HepG2 (cell line): Measurements from ENCODE around the gene KRT73. TPM values are rescaled to one million over a fixed set of nuclear protein-coding genes. Genes with fewer than 3 reads are reported as not detected.

ENCODE experiments used
- ATAC-seq: fragments of 200-7000 bp; cut with Tn5 transposase; 3 replicates; pipeline ENCODE4 v1.9.1; 2020; ENCODE audit warnings: mild to moderate bottlenecking, moderate library complexity
- BruUV-seq: library from RNA; stranded (reverse); fragments of 400-500 nt; replicated peaks from 2 replicates; lab custom pipeline; 2021; lab: Mats Ljungman, UMichigan
- CTCF ChIA-PET: fragments of 300-600 bp; formaldehyde crosslinking; extraction: SDS; loops from one replicate; lab custom pipeline; 2021; ENCODE audit warnings: low total read pairs, inconsistent platforms, low intra/inter-chr PET ratio; lab: Yijun Ruan, JAX
- POLR2A ChIA-PET: fragments of 350-600 bp; sonication (Branson Sonifier 250); formaldehyde crosslinking; loops from one replicate; lab custom pipeline; 2020; ENCODE audit warnings: antibody characterized with exemption, inconsistent platforms; lab: Yijun Ruan, JAX
- DNase-seq: peaks from one replicate; pipeline ENCODE4 v3.0.0-alpha.2; 2015; ENCODE audit warnings: low spot score
- FAIRE-seq: peaks from 3 replicates; lab custom pipeline; 2011; peaks lifted over from hg19 to GRCh38; lab: Jason Lieb, UNC
- H2AFZ ChIP-seq: one replicate; pipeline ENCODE4 v1.6.1; 2011; ENCODE audit warnings: low read length, inconsistent platforms
- H3K27ac ChIP-seq: fragments of 300-600 bp; 3 replicates; pipeline ENCODE4 v1.8.0; 2011; ENCODE audit warnings: mixed run types, mild to moderate bottlenecking, mixed read lengths, low read length, inconsistent platforms; ENCODE audit not compliant: insufficient read depth; ENCODE audit errors: extremely low read length
- H3K27me3 ChIP-seq, 2 experiments: fragments of 200-600 bp in 1 of 2; 2 replicates in 1 of 2; 3 replicates in 1 of 2; pipeline versions ENCODE4 v1.6.0 to v1.8.0; 2011; ENCODE audit warnings: low read length in 2 of 2, mild to moderate bottlenecking in 2 of 2, moderate library complexity in 2 of 2, inconsistent platforms in 1 of 2; ENCODE audit not compliant: insufficient read depth in 2 of 2, control insufficient read depth in 1 of 2
- H3K36me3 ChIP-seq, 2 experiments: fragments of 200-600 bp in 1 of 2; replicated peaks in 1 of 2; 2 replicates in 1 of 2; 3 replicates in 1 of 2; pipeline versions ENCODE4 v1.5.1 to v1.8.0; 2011; ENCODE audit warnings: low read length in 2 of 2, inconsistent platforms in 1 of 2; ENCODE audit not compliant: insufficient read depth in 2 of 2, control insufficient read depth in 1 of 2
- H3K4me1 ChIP-seq: 2 replicates; pipeline ENCODE4 v1.5.1; 2012; ENCODE audit warnings: low read length, inconsistent platforms; ENCODE audit not compliant: insufficient read depth
- H3K4me2 ChIP-seq: 2 replicates; pipeline ENCODE4 v1.6.0; 2011; ENCODE audit warnings: low read depth, low read length, inconsistent platforms
- H3K4me3 ChIP-seq, 3 experiments: fragments of 200-600 bp in 1 of 3; sonication (generic), shearing (Covaris generic) in 1 of 3; replicated peaks in 1 of 3; 2 replicates each; pipeline ENCODE4 v1.5.1; 2011 to 2016; ENCODE audit warnings: low read length in 3 of 3, inconsistent platforms in 2 of 3, low read depth in 2 of 3, mild to moderate bottlenecking in 2 of 3, control low read depth in 1 of 3, mixed read lengths in 1 of 3; ENCODE audit not compliant: insufficient read depth in 1 of 3
- H3K79me2 ChIP-seq: one replicate; pipeline ENCODE4 v1.6.1; 2011; ENCODE audit warnings: low read length, inconsistent platforms; ENCODE audit not compliant: insufficient read depth
- H3K9ac ChIP-seq: 2 replicates; pipeline ENCODE4 v1.6.0; 2011; ENCODE audit warnings: mild to moderate bottlenecking, low read depth, low read length, inconsistent platforms; ENCODE audit not compliant: insufficient read depth
- H3K9me3 ChIP-seq: 2 replicates; pipeline ENCODE4 v1.5.1; 2012; ENCODE audit warnings: mild to moderate bottlenecking, low read length
- H4K20me1 ChIP-seq: 2 replicates; pipeline ENCODE4 v1.6.0; 2011; ENCODE audit warnings: inconsistent platforms, mild to moderate bottlenecking, low read length, moderate library complexity; ENCODE audit not compliant: insufficient read depth
- CBX1 ChIP-seq: IDR thresholded peaks from one replicate; pipeline ENCODE4 v1.6.1; 2016; ENCODE audit warnings: antibody characterized with exemption, low read depth
- CHCHD3 ChIP-seq: sonication (generic); formaldehyde crosslinking; IDR thresholded peaks from 2 replicates; pipeline ENCODE4 v1.8.0; 2022; ENCODE audit warnings: mild to moderate bottlenecking, missing genetic modification reagents, moderate library complexity
- HIC2 ChIP-seq: sonication (generic); formaldehyde crosslinking; IDR thresholded peaks from 2 replicates; pipeline ENCODE4 v1.9.0; 2022; ENCODE audit warnings: low read depth, missing genetic modification reagents
- KLF11 ChIP-seq: IDR thresholded peaks from 2 replicates; pipeline ENCODE4 v1.6.1; 2016; ENCODE audit warnings: missing compliant biosample characterization
- NBN ChIP-seq: fragments of 450-650 bp; conservative IDR thresholded peaks from 2 replicates; pipeline ENCODE4 v1.6.1; 2017
- PHF21A ChIP-seq: sonication (generic); formaldehyde crosslinking; IDR thresholded peaks from 2 replicates; pipeline ENCODE4 v1.5.0; 2020; ENCODE audit warnings: mild to moderate bottlenecking, missing genetic modification reagents
- POLR2AphosphoS2 ChIP-seq: IDR thresholded peaks from 2 replicates; pipeline ENCODE4 v1.6.1; 2011; ENCODE audit warnings: low read depth, low read length, improper control_type of control experiment
- ZBTB7B ChIP-seq: sonication (generic); formaldehyde crosslinking; IDR thresholded peaks from 2 replicates; pipeline ENCODE4 v1.4.0; 2020; ENCODE audit warnings: missing genetic modification reagents
- ZKSCAN5 ChIP-seq: sonication (generic); formaldehyde crosslinking; IDR thresholded peaks from 2 replicates; pipeline ENCODE4 v1.5.1; 2020; ENCODE audit warnings: mild to moderate bottlenecking, missing genetic modification reagents
- ZNF275 ChIP-seq: sonication (generic); formaldehyde crosslinking; IDR thresholded peaks from 2 replicates; pipeline ENCODE4 v1.8.0; 2022; ENCODE audit warnings: missing genetic modification reagents, mild to moderate bottlenecking, inconsistent platforms, borderline replicate concordance
- ZNF276 ChIP-seq: sonication (generic); formaldehyde crosslinking; IDR thresholded peaks from 2 replicates; pipeline ENCODE4 v1.4.0; 2020; ENCODE audit warnings: mild to moderate bottlenecking, low read depth, missing genetic modification reagents
- ZNF282 ChIP-seq: fragments of 450-650 bp; IDR thresholded peaks from 2 replicates; pipeline ENCODE4 v1.6.1; 2018; ENCODE audit not compliant: partially characterized antibody
- ZNF333 ChIP-seq: sonication (generic); formaldehyde crosslinking; IDR thresholded peaks from 2 replicates; pipeline ENCODE4 v1.4.0; 2020; ENCODE audit warnings: mild to moderate bottlenecking, missing genetic modification reagents, borderline replicate concordance
- ZNF367 ChIP-seq: sonication (generic); formaldehyde crosslinking; IDR thresholded peaks from 2 replicates; pipeline ENCODE4 v1.4.0; 2020; ENCODE audit warnings: missing genetic modification reagents, borderline replicate concordance
- ZNF430 ChIP-seq: sonication (generic); formaldehyde crosslinking; IDR thresholded peaks from 2 replicates; pipeline ENCODE4 v1.9.0; 2021; ENCODE audit warnings: mild to moderate bottlenecking, missing genetic modification reagents
- ZNF639 ChIP-seq: conservative IDR thresholded peaks from 2 replicates; pipeline ENCODE4 v1.6.1; 2018; ENCODE audit warnings: missing genetic modification reagents
- ZNF703 ChIP-seq: sonication (generic); formaldehyde crosslinking; IDR thresholded peaks from 2 replicates; pipeline ENCODE4 v1.5.1; 2020; ENCODE audit warnings: missing genetic modification reagents, mild to moderate bottlenecking, moderate library complexity, borderline replicate concordance
- ZNF737 ChIP-seq: sonication (generic); formaldehyde crosslinking; IDR thresholded peaks from 2 replicates; pipeline ENCODE4 v1.5.0; 2020; ENCODE audit warnings: missing genetic modification reagents, mild to moderate bottlenecking, borderline replicate concordance
- ZNF883 ChIP-seq: sonication (generic); formaldehyde crosslinking; IDR thresholded peaks from 2 replicates; pipeline ENCODE4 v1.5.1; 2020; ENCODE audit warnings: mild to moderate bottlenecking, missing genetic modification reagents; ENCODE audit errors: not compliant biosample characterization
- ZSCAN25 ChIP-seq: sonication (generic); formaldehyde crosslinking; IDR thresholded peaks from 2 replicates; pipeline ENCODE4 v1.8.0; 2022; ENCODE audit warnings: mild to moderate bottlenecking, missing genetic modification reagents
- WGBS: methylation state at CpG from one replicate; pipeline ENCODE4 v1.1.6; 2017; ENCODE audit warnings: low lambda C conversion rate; 5-methylcytosine and 5-hydroxymethylcytosine counted together
- in situ Hi-C: cut with HindIII; loops from 2 replicates; pipeline ENCODE4 v1.10.0; 2017; ENCODE audit warnings: low pct_unique_long_range_greater_than_20kb; ENCODE audit not compliant: extremely low pct_ligation_motif_present
- intact Hi-C: fragments of 100-400 bp; cut with micrococcal nuclease; formaldehyde crosslinking; loops from one replicate; pipeline ENCODE4 v1.10.0; 2022; ENCODE audit not compliant: unreplicated experiment
- polyA plus RNA-seq, 8 experiments: library from polyadenylated mRNA; depleted of rRNA in 3 of 8; stranded (reverse) in 7 of 8; unstranded in 1 of 8; fragments of >200 nt; fragmentation: Illumina TruSeq in 4 of 8; extraction: Trizol in 4 of 8; gene quantifications; 2 replicates each; pipeline versions ENCODE4 v1.2.1 to v1.2.3, GENCODE V29; 2011 to 2016; ENCODE audit warnings: low read depth in 4 of 8, missing spikeins in 1 of 8, mixed read lengths in 1 of 8; ENCODE audit not compliant: insufficient read depth in 1 of 8
- total RNA-seq, 5 experiments: library from RNA; depleted of rRNA; stranded (reverse); fragments of >200 nt; fragmentation: Illumina TruSeq; extraction: Trizol; gene quantifications; 2 replicates each; pipeline ENCODE4 v1.2.3, GENCODE V29; 2016; ENCODE audit warnings: low read depth in 1 of 5

Gene KRT73
- total and polyA plus RNA-seq, 2 of the 13 experiments (the other 11 are each of a cell fraction or from before 2014, with no cell fraction given), result not detected

GRCh38 chr12:52608161-52608560 lies 10.2 kb downstream of the KRT73 start (continued):
- no peak for TF ChIP-seq ZNF276 (CRISPR knock-in tag)
- TF ChIP-seq POLR2AphosphoS2, result no peak
- TF ChIP-seq ZSCAN25 (CRISPR knock-in tag), result no peak
- TF ChIP-seq ZNF275 (CRISPR knock-in tag), result no peak
- TF ChIP-seq CHCHD3 (CRISPR knock-in tag), result no peak
- no peak for TF ChIP-seq PHF21A (CRISPR knock-in tag)

GRCh38 chr12:52607314-52607713 lies 11.0 kb downstream of the KRT73 start:
- 11% methylated on average over 1 of the region's 1 CpG for WGBS
- H3K36me3 ChIP-seq, result no peaks in the 10 kb centered on the region
- POLR2A ChIA-PET, result no interaction called here
- H3K4me1 ChIP-seq, result no peaks in the 10 kb centered on the region
- no peaks in the 10 kb centered on the region for H4K20me1 ChIP-seq
- no peak overlapping the region for H3K4me2 ChIP-seq
- intact Hi-C loops, result no loop called here
- H3K9ac ChIP-seq, result no peak overlapping the region
- H3K4me3 ChIP-seq, result no peak overlapping the region
- ATAC-seq (no peak), DNase-seq (no peak), FAIRE-seq (no peak)
- no peaks in the 10 kb centered on the region for H3K79me2 ChIP-seq
- H2AFZ ChIP-seq, result no peak overlapping the region
- no TSS peak for BruUV-seq
- peaks cover 2 to 19% of the 10 kb centered on the region in 2 experiments; a peak in 3 of 5 replicates for H3K27me3 ChIP-seq
- CTCF ChIA-PET, result no interaction called here
- no peaks in the 10 kb centered on the region for H3K9me3 ChIP-seq
- in situ Hi-C loops, result no loop called here
- H3K27ac ChIP-seq, result no peak overlapping the region
- no peak for TF ChIP-seq ZNF430 (CRISPR knock-in tag)
- no peak for TF ChIP-seq HIC2 (CRISPR knock-in tag)
- TF ChIP-seq ZBTB7B (CRISPR knock-in tag), result no peak
- no peak for TF ChIP-seq KLF11
- no peak for TF ChIP-seq ZKSCAN5 (CRISPR knock-in tag)
- no peak for TF ChIP-seq ZNF333
- no peak for TF ChIP-seq ZNF282
- TF ChIP-seq ZNF367, result no peak
- no peak for TF ChIP-seq CBX1
- no peak for TF ChIP-seq ZNF883 (CRISPR knock-in tag)
- TF ChIP-seq NBN, result no peak
- no peak for TF ChIP-seq ZNF703 (CRISPR knock-in tag)
- TF ChIP-seq ZNF737 (CRISPR knock-in tag), result no peak
- no peak for TF ChIP-seq ZNF639 (CRISPR knock-in tag)
